Neural cell (in vitro differentiated cells): ENCODE data around the gene CRB2.

ENCODE experiments used
- CTCF ChIP-seq: fragments of 450-650 bp; IDR thresholded peaks from 2 replicates; pipeline ENCODE4 v1.5.1; 2014; ENCODE audit warnings: antibody characterized with exemption, mild to moderate bottlenecking, moderate library complexity; ENCODE audit not compliant: poor library complexity, severe bottlenecking
- EP300 ChIP-seq: fragments of 450-650 bp; conservative IDR thresholded peaks from 2 replicates; pipeline ENCODE4 v1.6.1; 2014; ENCODE audit warnings: antibody characterized with exemption, mild to moderate bottlenecking, moderate library complexity; ENCODE audit not compliant: poor library complexity, severe bottlenecking
- EZH2 ChIP-seq: fragments of 200-600, 300-800 bp; shearing (Covaris generic), sonication (generic); IDR thresholded peaks from 2 replicates; pipeline ENCODE4 v1.6.1; 2014; ENCODE audit warnings: antibody characterized with exemption, low read length, borderline replicate concordance, mild to moderate bottlenecking; ENCODE audit not compliant: insufficient read depth, poor library complexity, severe bottlenecking
- POLR2AphosphoS5 ChIP-seq: IDR thresholded peaks from 2 replicates; pipeline ENCODE4 v1.6.1; 2012
- REST ChIP-seq: IDR thresholded peaks from 2 replicates; pipeline ENCODE4 v1.6.1; 2012; ENCODE audit warnings: borderline replicate concordance
- SMC3 ChIP-seq: fragments of 450-650 bp; conservative IDR thresholded peaks from 2 replicates; pipeline ENCODE4 v1.6.1; 2014; ENCODE audit warnings: antibody characterized with exemption, mild to moderate bottlenecking, moderate library complexity; ENCODE audit not compliant: poor library complexity
- TAF1 ChIP-seq: IDR thresholded peaks from 2 replicates; pipeline ENCODE4 v1.6.1; 2012; ENCODE audit warnings: low read depth

GRCh38 chr9:123370108-123370507, 14.1 kb downstream of the CRB2 start:
- TF ChIP-seq SMC3 (no peak), REST (no peak), CTCF (no peak), TAF1 (no peak), POLR2AphosphoS5 (no peak), EZH2 (no peak), EP300 (no peak)
